Activated T-cell treated with anti-CD3 and anti-CD28 coated beads, Interleukin-2, amount 50 U/mL, for 4 hours (primary cell): ENCODE data around the gene PNMA8A. TPM values are rescaled to one million over a fixed set of nuclear protein-coding genes. Genes with fewer than 3 reads are reported as not detected.

Source experiments
- ATAC-seq, 2 donors: fragments of 200-7000 bp; cut with Tn5 transposase; one replicate each; pipeline ENCODE4 v1.10.0; 2021
- DNase-seq: peaks from one replicate; pipeline ENCODE4 v3.0.0-alpha.2; 2020
- H3K27me3 Mint-ChIP-seq: one replicate; pipeline ENCODE4 v1.8.0; 2021; ENCODE audit warnings: low read depth, mixed read lengths
- H3K36me3 Mint-ChIP-seq: one replicate; pipeline ENCODE4 v1.8.0; 2022; ENCODE audit warnings: mixed read lengths; ENCODE audit not compliant: insufficient read depth
- H3K4me1 Mint-ChIP-seq: one replicate; pipeline ENCODE4 v1.8.0; 2021; ENCODE audit warnings: low read depth, mixed read lengths
- H3K4me3 Mint-ChIP-seq: one replicate; pipeline ENCODE4 v1.8.0; 2021; ENCODE audit warnings: mild to moderate bottlenecking, moderate library complexity, mixed read lengths
- H3K9me3 Mint-ChIP-seq: one replicate; pipeline ENCODE4 v1.8.0; 2021; ENCODE audit warnings: mixed read lengths
- total RNA-seq, 3 donors: library from RNA; stranded (reverse); gene quantifications; one replicate each; pipeline ENCODE4 v1.2.1, GENCODE V29; 2021

The PNMA8A gene
- total RNA-seq, 3 donors from 2014 or later: 0.41 TPM; not detected in 2

DNA sequence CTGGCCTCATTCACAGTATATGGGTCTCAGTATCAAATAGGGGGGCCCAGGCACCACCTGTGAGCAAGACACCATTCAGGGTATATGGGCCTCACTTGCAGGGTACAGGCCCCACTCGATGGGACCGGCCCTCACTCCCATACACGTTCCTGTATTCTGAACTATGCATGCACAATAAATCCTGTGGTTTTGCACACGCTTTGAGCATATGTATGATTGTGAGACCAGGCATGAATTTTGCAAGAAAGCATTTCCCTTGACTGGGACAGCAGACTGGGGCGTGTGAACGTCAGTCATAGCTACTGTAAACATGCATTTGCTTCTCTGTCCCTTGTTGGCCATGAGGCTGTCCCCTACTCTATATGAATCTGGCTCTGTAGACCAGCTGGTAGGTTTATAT, 24.9 kb upstream of the PNMA8A start:
- DNase-seq (no peak), ATAC-seq (no peak)
- Mint-ChIP-seq H3K4me1 (peaks cover 13% of the 10 kb centered on the region), H3K4me3 (no peak overlapping the region), H3K9me3 (no peaks in the 10 kb centered on the region), H3K36me3 (no peaks in the 10 kb centered on the region), H3K27me3 (peaks cover 49% of the 10 kb centered on the region)

DNA sequence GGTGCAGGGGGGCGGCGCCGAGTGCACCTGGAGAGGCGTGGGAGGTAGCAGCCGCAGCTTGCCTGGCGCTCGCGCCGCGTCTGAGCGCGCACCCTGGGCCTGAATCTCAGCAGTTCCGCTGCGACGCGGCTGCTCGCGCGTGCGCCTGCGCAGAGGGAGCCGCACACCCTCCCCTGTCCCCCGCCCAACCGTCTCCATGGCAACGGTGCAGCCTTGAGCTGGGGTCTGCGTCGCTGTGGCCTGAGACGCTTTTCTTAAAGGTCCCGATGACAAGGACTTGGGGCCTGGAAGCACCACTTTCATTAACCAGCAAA, 24.4 kb upstream of the PNMA8A start, which contains the start of gene PNMA8B:
PNMA8B (minus strand) TSS at position 82 of the 314 bp plus-strand sequence. CDS start 402 bp downstream, outside the sequence.
- Mint-ChIP-seq H3K4me1 (peaks cover 16% of the 10 kb centered on the region), H3K27me3 (peaks cover 53% of the 10 kb centered on the region), H3K36me3 (no peaks in the 10 kb centered on the region), H3K9me3 (no peaks in the 10 kb centered on the region), H3K4me3 (no peak within 1 kb of the TSS)
- peak; percentile 24 for DNase-seq
- ATAC-seq: peak in 1 of 2 donors; percentile 15

DNA sequence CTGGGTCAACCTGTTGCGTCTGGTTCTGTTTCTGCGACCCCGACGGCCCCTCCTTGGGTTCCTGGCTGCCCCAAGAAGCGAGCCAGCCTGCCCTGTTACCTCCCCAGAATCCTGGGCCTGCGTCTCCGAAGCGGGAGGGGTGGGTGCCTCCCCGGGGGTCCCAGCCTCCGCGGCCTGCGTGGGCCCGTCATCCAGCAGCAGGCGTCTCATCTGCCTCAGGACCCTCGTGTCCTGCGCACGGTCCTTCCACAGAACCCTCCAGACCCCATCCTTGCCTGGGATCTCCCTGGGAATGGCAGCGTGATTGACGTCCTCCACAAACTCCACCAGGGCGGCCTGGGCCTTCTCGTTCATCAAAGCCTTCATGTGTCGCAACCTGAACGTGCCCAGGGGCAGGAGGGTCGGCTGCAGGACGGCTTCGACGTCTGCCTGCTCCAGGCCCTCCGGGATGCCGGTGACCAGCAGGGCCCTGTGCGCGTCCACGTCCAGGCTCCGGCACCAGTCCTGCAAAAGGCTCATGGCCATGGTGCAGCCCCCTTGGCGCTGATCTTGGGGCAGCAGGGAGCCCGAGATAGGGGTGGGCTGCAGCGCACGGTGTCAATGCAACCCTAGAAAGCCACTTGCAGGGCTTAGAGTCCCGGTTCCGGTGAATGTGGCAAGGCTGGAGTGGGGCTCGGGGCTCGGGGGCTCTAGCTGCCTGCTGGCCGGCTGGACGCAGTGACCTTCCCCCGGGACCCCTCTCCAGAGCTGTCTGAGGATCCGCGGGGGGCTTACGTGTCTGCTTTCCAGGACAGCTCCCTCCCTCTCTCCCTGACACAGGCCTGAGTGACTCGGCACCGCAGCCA, 23.8 kb upstream of the PNMA8A start:
- Mint-ChIP-seq H3K4me1 (peaks cover 18% of the 10 kb centered on the region), H3K36me3 (no peaks in the 10 kb centered on the region), H3K4me3 (no peak overlapping the region), H3K27me3 (peaks cover 51% of the 10 kb centered on the region), H3K9me3 (no peaks in the 10 kb centered on the region)
- no peak for DNase-seq
- no peak for ATAC-seq

DNA sequence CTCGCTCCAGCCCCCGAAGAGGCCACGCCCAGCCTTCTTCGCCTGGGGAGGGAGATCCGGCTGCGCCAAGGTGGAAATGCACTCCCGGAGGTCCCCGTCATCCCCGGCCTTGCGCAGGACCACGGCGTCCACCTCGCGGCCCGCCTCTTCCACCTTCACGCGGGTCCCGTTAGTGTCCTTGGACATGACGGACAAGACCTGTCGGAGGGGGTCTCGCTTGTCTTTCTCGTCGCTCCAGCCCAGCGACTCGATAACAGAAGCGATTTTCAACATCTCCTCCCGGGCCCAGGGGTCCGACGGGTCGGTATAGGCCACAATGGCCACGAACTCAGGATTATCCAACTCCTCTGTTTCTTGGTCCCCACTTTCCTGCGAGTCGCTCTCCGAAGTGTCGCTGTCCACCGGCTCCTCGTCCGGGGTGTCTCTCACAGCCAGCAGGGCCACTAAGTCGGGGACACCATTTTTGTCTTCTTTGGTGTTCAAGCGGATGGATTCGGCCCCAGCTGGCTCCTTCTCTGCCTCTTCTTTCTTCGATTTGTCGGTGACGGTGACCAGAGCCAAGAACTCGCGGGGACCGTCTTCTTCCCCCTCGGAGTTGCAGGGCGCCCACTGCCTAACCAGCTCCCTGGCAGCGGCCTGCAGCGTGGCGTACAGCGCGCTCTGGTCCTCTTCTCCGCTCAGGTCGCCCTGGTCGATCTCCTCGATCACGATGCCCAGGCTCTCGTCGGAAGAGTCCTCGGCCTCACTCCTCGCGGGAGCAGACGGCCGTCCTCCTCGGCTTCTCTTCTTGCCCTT, 23.0 kb upstream of the PNMA8A start:
- H3K9me3 Mint-ChIP-seq: no peaks in the 10 kb centered on the region
- DNase-seq (no peak), ATAC-seq (no peak)
- H3K4me3 Mint-ChIP-seq: peak overlapping the region; percentile 71
- H3K36me3 Mint-ChIP-seq: no peaks in the 10 kb centered on the region
- peaks cover 54% of the 10 kb centered on the region for H3K27me3 Mint-ChIP-seq
- peaks cover 21% of the 10 kb centered on the region for H3K4me1 Mint-ChIP-seq

DNA sequence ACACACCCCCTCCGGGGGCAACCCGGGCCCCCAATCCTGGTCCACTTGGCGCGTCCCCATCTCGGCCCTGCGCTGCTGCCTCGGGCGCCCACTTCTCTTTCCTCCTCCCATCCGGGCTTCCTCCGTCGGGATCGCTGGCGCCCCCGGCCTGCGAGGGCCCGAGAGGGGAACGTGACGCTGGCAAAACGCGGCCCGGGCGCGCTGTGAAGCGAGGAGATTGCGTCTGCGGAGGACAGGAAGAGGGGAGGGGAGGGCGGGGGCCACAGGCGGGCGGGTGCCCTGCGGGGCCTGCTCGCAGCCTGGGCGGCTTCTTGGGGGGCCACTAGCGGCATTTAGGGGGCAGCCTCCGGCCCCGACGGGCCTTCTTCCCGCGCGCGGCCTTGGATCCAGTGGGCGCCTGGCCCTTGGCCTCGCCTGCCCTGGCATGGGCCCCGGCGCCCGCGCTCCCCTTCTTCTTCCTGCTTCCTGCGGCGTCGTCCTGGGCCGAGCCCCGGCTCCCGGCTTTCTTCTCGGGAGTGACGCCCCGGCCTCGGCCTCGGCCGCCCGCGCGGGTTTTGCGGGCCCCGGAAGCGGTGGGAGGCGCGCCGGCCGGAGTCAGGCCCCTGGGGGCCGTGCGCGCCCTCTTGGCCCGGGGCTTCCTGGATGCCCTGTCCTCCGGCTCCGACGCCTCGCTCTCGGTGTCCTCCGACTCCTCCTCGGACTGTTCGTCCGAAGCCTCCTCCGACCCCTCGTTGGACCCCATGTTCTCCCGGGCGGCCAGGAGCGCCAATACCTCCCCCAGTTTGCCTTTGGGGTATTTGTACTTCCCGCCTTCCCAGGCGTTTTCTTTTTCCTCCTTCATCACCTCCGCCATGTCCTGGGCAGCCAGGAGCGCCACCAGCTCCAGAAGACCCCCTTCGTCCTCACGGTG, 22.1 kb upstream of the PNMA8A start:
- peaks cover 60% of the 10 kb centered on the region for H3K27me3 Mint-ChIP-seq
- H3K4me1 Mint-ChIP-seq: peaks cover 23% of the 10 kb centered on the region
- no peaks in the 10 kb centered on the region for H3K36me3 Mint-ChIP-seq
- no peaks in the 10 kb centered on the region for H3K9me3 Mint-ChIP-seq
- H3K4me3 Mint-ChIP-seq: peak overlapping the region; percentile 71
- DNase-seq (peak; percentile 22), ATAC-seq (peak; percentile 46 to 49)

DNA sequence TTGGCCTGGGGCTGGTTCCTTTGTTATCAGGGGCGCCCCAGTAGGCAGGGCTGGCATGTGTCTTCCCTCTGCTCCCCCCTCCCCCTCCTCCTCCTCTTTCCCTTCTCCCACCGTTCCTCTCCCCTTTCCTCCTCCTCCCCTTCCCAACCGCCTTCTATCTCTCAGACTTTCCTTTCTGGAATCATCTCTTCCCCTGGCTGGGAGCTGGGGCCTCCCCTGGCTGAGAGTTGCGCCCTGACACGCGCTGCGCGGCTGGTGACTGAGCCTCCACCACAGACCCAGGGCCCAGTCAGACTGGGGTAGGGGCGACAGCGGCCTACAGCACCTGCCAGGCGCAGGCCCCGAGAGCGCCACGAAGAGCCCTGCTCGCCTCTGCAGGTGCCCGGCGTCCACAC, 21.5 kb upstream of the PNMA8A start:
- peak; percentile 34 to 36 for ATAC-seq

DNA sequence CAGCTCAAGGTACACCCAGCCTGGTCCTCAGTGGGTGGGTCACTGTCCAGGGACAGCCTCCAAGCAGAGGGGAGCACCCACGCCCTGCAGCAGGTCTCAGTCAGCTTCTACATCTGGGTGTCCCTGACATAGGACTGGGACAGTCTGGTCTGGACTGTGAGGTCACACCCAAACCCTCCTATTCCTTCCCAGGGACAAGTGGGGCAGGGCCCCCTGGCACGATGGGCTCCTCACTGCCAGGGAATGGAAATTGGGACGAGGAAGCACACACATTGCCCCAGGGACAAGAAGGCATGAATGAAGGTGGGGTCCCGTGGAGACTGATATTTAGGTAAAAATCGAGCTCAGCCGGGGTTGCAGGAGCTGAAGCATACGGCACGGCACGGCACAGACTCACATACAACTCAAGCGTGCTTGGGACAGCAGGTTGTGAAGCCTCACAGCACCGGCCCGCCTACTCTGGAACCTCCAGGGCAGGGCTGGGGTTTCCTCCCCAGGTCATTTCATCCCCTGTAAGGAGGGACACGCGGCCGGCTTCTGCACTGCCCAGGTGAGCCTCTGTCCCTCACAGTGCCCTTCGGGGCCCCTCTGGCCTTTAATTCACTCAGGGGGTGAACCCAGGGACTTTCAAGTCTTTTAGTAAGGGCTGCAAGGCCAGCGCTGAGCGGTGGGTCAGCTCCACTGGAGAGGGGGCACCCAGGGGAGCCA, 20.8 kb upstream of the PNMA8A start:
- no peak for ATAC-seq
- no peaks in the 10 kb centered on the region for H3K9me3 Mint-ChIP-seq
- H3K27me3 Mint-ChIP-seq: peaks cover 71% of the 10 kb centered on the region
- no peaks in the 10 kb centered on the region for H3K36me3 Mint-ChIP-seq
- no peak for DNase-seq
- H3K4me1 Mint-ChIP-seq: peaks cover 28% of the 10 kb centered on the region
- no peak overlapping the region for H3K4me3 Mint-ChIP-seq

More for the DNA sequence above, 21.5 kb upstream of the PNMA8A start:
- H3K36me3 Mint-ChIP-seq: no peaks in the 10 kb centered on the region
- peaks cover 64% of the 10 kb centered on the region for H3K27me3 Mint-ChIP-seq
- DNase-seq: no peak
- H3K4me1 Mint-ChIP-seq: peaks cover 27% of the 10 kb centered on the region
- no peaks in the 10 kb centered on the region for H3K9me3 Mint-ChIP-seq
- peak overlapping the region; percentile 70 for H3K4me3 Mint-ChIP-seq

DNA sequence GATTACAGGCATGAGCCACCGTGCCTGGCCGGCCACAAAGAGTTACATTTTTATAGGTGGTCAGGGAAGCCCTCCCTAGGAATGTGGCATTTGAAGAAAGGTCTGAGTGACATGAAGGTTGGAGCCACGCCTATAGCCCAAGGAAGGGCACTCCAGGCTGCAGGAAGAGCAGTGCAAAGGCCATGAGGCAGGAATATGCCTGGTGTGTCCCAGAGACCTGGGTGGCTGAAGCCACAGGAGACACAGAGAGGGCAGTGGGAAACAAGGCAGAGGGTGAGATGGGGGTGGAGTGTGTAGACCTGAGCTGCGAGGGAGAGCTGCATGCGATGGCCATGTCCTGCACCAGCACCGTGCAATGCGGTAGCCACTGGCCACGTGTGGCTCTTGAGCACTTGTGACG, 19.4 kb upstream of the PNMA8A start:
- DNase-seq: no peak
- Mint-ChIP-seq H3K36me3 (no peaks in the 10 kb centered on the region), H3K9me3 (no peaks in the 10 kb centered on the region), H3K4me3 (no peak overlapping the region), H3K27me3 (peaks cover 79% of the 10 kb centered on the region), H3K4me1 (peaks cover 30% of the 10 kb centered on the region)
- ATAC-seq: no peak

DNA sequence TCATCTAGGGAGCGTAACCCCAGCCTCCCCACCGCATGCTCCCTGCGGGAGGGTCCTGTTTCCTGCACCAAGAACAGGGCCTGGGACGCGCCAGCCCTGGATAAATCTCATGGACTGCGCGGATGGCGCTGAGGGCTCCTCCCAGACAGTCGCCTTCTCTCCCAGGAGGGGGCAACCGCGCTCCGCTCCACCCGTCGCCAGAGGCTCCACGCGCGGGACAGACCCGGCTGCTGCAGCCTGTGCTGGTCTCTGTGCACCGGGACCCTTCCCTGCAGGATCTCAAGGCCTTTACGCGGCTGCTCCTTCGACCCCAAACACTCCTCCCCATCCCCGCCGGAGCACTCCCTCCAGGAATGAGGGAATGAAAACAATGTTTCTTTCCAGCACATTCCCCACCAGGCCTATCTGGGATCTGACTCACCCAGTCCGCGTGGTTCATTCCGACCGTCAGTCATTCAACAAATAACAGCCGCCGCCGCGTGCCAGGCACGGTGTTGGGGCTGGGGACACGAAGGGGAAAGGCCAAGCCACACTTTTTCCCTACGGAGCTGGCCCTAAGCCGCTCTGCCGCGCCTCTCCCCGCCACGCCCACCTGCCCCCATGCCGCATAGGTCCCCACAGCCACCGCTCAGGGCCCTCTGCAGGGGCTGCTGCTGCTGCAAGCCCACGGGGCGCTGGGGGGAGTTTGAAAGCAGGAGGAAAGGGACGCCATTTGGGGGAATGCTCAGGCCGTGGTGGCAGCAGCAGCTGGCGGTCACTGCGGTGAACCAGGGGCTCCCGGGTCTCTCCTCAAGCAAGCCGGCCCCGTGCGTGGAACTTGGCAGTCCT, 18.3 kb upstream of the PNMA8A start:
- no peak overlapping the region for H3K4me3 Mint-ChIP-seq
- no peak for ATAC-seq
- peaks cover 27% of the 10 kb centered on the region for H3K4me1 Mint-ChIP-seq
- peaks cover 80% of the 10 kb centered on the region for H3K27me3 Mint-ChIP-seq
- no peaks in the 10 kb centered on the region for H3K9me3 Mint-ChIP-seq
- no peaks in the 10 kb centered on the region for H3K36me3 Mint-ChIP-seq
- DNase-seq: no peak

DNA sequence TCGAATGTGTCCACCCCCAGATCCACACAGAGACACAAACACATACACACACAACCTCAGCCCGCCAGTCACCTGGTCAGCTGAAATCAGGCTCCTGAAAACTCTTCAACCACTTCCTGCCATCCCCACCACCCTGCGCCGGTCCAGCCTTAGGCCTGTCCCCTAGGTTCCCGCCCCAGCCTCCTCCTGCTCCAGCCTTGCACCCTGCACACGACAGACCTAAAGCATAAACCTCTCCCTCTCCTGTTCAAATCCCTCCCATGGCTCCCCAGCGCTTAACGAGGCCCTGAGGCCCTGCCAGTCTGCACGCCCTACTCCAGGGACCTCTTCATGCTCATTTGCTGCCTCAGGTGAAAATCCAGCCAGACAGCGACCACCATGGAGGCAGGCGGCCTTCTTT, 17.2 kb upstream of the PNMA8A start:
- H3K4me1 Mint-ChIP-seq: peaks cover 19% of the 10 kb centered on the region
- ATAC-seq: no peak
- DNase-seq: no peak
- H3K36me3 Mint-ChIP-seq: no peaks in the 10 kb centered on the region
- no peaks in the 10 kb centered on the region for H3K9me3 Mint-ChIP-seq
- no peak overlapping the region for H3K4me3 Mint-ChIP-seq
- H3K27me3 Mint-ChIP-seq: peaks cover 79% of the 10 kb centered on the region

DNA sequence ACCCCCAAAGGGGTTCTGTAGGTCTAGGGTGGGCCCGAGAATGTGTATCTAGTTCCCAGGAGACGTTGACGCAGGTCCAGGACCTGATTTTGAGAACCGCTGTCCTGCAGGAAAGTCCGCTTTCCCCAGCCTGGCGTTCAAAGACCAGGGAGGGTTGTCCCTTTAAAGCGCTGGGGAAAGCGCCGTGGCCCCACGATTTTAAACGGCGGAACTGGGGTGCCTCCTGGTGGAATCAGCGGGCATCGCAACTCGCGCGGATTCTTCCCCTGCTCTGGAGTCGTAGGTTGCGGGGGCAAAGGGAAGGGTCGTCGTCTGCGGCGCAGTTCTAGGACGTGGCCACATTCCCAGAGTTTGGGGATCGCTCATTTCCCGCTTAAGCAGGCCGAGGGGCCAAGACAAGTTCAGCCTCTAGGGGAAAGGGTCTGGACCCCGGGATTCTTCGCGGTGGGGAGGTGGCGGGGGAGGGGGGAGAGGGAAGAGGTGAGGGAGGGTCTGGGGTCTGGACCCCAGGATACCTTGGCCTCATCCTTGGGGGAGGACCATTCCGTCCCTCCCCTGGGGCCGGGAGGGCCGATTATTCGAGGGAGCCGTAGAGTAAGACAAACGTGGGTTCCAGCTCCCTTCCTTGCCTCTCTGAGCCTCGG, 16.6 kb upstream of the PNMA8A start:
- peaks cover 19% of the 10 kb centered on the region for H3K4me1 Mint-ChIP-seq
- DNase-seq (peak; percentile 78), ATAC-seq (peak; percentile 76 to 77)
- H3K9me3 Mint-ChIP-seq: no peaks in the 10 kb centered on the region
- H3K4me3 Mint-ChIP-seq: no peak overlapping the region
- no peaks in the 10 kb centered on the region for H3K36me3 Mint-ChIP-seq
- H3K27me3 Mint-ChIP-seq: peaks cover 78% of the 10 kb centered on the region

DNA sequence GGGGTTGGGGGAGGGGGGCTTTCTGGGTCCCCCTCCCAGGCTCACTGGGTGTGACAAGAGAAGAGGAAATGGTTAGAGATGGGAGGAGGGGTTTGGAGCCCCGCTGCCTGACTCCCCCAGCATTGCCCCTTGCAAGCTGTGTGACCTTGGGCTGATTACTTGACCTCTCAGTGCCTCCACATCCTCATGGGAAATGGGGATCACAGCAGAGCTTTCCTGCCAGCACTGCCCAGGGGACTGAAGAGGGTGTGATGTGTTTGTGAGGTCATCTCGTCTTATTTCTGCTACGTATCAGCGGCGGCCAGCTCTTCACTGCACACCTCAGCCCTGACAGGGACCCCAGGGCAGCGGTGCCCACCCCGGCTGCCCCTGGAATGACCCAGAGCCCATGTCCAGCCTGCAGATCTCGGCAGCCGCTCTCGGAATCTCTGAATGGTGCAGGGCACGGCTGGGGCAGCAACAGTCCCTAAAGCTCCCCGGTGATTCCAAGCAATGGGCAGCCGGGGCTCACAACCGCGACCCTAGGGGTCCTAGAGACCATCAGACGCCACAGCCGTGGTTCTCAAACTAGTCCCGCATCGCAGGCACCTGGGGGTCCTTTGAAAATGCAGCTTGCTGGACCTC, 15.9 kb upstream of the PNMA8A start:
- H3K4me1 Mint-ChIP-seq: peaks cover 19% of the 10 kb centered on the region
- ATAC-seq (no peak), DNase-seq (no peak)
- H3K9me3 Mint-ChIP-seq: no peaks in the 10 kb centered on the region
- peaks cover 79% of the 10 kb centered on the region for H3K27me3 Mint-ChIP-seq
- no peaks in the 10 kb centered on the region for H3K36me3 Mint-ChIP-seq
- no peak overlapping the region for H3K4me3 Mint-ChIP-seq
